ENCODE results near the gene GRIN1.

The GRIN1 gene

DNA sequence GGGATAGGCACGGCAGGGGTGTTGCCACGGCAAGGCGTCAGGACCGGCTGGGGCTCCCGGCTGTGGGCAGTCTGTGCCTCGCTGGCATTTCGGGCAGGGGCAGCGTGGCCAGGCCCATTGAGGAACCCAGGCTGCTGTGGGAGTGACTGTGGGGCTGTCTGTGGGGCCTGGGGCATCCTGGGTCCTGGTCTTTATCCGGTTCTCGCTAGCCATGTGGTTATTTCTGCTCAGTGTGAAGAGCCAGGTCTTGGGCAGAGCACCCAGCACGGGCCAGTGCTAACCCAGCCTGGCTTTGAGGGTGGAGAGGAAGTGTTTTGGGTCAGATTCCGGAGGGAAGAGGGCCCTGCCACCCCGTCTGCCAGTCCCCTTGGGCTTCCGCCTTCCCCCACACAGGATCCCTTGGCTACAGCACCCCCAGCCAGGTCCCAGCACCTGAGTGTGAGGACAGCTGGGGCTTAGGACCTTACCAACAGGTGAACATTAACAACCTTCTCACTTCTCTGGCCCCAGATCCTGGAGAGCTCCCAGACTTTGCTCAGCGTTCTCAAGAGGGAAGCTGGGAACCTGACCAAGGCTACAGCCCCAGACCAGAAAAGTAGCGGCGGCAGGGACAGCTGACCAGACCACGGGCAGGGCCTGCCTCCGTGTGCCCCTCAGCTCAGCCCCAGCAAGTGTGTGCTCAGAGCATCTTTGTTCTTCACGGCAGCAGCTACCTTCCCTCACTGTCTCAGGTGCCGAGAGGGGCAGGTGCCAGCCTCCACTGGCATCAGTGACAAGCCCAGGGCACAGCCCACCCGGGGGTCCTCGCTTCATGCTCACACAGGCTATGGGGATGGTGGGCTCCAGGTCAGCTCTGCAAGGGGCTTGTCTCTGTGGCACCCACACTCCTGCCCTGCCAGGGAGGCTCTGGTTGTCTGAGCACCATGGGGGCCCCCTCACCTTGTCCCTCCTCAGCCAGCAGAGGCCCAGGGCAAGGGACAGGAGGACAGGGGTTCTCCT is 50.6 kb downstream of the GRIN1 start:
- DNase-seq (ENCODE audit: low read depth in 1 of 2, low spot score in 1 of 2), result no peak

DNA sequence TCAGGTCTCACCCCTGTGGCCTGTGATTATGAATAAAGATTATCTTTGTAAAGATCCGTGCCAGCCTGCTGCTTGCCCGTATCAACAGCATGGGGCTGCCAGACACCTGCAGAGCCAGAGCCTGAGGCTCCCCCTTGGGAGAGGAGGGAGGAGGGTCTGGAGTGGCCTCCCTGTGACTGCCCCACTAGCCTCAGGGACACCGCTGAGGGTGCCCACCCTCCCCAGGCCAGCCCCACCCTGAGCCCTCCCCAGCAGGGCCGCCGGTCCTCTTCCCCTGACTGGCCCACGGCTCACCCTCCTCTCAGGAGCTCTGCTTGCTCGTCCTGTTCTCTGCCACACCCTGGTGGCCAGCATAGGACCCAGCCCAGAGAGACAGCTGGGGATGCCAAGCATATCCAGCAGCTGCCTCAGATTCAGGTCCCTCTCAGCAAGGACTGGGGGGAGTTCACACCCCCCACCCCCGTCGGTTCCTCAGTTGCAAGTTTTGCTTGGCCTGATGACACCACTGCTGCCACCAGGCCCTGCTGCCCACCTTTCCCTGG is 51.4 kb downstream of the GRIN1 start:
- no peak for DNase-seq (ENCODE audit: low read depth in 1 of 2, low spot score in 1 of 2)

DNA sequence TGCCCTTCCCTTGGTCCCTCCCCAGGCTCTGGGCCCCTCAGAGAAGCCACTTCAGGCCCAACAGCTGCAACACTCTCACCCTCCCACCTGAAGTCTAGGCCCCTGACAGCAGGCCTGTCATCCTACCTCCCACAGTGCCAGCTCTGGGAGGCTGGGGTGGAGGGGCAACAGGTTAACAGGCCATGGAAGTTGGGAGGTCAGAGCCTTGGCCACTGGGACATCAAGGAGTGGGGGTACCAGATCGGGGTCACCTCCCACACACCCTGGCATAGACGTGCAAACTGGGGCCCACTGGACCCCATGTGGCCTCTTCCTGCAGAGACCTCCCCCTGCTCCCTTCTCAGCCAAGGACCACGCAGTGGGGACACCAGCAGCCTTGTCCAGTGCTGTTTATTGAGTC is 52.3 kb downstream of the GRIN1 start:
- DNase-seq (ENCODE audit: low read depth in 1 of 2, low spot score in 1 of 2), result no peak

DNA sequence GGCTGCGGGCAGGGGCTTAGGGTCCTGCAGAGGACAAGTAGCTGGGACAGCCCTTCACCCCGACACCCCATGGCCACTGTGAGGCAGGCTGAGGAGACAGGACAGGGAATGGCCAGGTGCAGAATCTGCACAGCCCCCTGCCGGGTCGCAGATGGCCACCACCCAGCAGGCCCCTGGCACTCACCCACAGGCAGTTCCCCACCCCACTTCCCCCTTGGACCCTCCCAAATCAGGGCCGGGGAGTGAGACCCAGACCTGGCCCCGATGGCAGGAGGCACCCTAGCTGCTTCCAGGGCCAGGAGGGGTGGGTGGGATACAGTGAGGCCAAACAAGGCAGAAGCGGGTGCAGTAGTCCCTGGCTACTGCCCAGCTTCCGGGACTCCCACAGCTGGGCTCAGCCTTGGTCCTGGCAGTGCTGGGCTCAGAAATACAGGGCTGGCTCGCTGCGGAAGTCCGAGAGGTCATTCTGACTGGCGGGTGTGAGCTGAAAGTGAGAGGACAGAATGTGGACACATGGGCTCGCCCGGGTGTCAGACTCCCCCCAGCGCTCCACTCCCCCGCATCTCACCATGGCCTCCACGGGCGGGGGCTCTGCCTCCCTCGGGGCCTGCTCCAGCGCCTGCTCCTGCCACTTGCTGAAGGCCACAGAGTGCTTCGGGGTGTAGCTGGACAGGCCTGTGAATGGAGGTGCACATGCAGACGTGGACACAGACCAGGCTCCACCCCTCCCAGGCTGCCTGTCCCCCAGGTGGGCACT is 52.9 kb downstream of the GRIN1 start:
- DNase-seq (ENCODE audit: low read depth in 1 of 2, low spot score in 1 of 2), result no peak

DNA sequence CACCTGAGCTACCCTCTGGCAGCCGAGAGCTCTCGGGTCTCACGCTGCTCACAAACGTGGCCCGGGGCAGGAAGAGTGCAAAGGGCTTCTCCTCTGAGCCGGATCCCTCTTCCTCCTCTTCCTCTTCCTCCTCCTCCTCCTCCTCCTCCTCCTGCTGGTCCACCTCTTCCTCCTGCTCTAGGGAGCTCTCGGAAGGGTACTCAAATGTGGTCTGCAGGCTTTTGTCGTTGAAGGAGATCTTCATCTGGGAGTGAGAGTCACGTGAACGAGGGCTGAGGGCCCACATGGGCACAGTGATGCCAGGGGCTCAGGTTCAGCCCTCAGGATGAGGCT is 53.5 kb downstream of the GRIN1 start:
- DNase-seq (ENCODE audit: low read depth in 1 of 2, low spot score in 1 of 2), result no peak

DNA sequence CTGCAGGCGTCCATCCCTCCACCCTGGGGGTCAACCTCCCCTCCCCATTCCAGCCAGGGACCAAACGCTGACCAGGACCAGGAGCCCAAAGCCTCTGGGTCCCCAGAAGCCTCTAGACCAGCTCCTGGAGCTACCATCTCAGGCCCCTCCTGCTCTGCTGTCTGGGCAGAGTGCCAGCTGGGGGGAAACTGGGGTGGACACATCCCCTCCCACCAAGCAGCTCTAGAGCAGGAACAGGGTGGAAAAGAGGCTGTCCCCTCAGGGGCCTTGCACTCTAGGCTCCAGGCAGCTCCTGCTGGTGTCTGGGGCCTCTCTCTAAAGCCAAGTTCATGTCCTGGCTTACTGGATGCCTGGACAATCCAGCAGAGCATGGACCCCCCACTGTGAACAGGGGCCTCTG is 53.9 kb downstream of the GRIN1 start:
- no peak for DNase-seq (ENCODE audit: low read depth in 1 of 2, low spot score in 1 of 2)

DNA sequence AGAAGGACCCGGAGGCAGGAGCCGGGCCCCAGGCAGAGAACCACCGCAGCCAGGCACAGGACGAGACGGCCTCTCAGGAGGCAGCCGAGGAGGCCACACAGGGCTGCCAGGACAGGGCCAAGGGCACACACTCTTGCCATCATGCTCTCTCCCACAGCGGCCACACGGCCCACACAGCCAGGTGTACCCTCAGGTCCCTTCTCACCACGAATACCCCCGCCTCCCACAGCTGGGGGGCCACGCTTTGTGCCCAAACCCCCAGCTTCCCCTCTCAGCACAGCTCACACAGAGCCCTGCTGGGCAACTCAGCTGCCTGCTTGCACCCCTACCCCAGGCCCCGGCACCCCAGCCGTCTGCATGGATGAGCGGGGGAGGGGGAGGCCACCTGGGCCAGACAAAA is 54.8 kb downstream of the GRIN1 start:
- DNase-seq (ENCODE audit: low read depth in 1 of 2, low spot score in 1 of 2), result no peak

DNA sequence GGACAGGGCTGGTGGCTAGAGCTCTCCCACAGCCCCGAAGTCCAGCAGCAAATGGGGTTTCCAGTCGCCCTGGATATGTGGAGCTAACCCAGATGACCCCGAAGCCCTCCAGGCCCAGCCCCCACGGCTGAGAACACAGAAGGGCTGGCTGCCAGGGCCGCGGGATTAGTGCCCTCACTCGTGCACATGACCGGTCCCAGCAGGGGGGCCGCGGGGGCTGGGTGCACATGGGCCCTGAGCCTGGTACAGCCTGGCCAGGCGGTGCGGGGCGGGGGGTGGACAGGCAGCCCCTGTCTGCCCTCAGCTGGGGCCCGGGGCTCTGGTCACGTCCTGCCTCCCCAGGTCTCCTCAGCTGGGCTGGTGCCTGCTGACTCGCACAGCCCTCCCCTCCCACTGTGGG is 55.4 kb downstream of the GRIN1 start:
- DNase-seq (ENCODE audit: low read depth in 1 of 2, low spot score in 1 of 2), result no peak

DNA sequence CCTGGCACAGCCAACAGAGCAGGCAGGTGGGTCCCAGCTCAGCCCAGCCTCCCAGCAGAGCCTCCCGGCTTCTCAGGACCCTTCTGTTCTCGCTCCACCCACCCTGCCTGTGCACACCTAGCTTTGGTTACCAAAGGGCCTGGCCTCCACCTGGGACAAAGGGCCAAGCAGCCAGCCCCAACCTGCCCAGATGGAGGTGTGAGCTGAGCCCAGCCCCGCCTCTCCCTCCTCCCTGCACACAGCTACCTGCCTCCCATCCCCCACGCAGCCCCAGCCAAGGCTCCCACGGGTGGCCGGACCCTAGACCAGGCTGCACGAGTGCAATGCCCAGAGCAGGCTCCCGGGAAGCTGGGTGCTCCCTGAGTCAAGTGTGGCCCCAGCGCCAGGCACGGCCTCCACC is 56.0 kb downstream of the GRIN1 start:
- DNase-seq (ENCODE audit: low read depth in 1 of 2, low spot score in 1 of 2), result no peak

DNA sequence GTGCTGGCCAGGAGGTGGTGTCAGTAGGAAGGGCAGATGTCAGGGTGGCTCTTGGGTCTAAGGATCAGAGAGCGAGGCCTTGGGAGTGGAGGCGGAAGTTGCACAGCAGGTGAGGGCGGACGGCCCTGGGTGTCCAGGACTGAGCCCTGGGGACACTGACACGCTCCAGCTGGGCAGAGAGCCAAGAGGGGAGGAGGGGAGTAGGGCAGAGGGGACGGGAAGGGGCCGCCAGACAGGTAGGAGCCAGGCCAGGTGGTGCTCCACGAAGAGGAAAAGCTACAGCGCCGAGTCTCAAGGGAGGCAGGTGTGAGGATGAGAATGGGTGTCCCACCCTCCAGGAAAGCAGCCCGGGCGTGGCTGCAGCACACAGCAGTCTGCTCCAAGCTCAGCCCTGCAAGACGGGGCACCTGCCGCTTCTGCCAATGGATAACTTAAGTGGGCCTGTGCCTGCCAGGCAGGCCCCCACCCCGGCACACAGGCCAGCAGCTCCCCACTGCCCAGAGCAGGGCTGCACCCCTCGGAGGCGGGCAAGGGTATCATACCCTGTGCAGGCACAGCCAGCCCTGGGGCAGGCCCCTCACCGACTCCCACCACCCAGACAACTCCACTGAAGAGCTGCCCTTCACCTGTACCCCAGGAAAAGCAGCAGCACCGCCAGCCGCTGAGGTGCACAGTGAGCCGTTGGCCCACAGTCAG is 56.7 kb downstream of the GRIN1 start:
- no peak for DNase-seq (ENCODE audit: low read depth in 1 of 2, low spot score in 1 of 2)

DNA sequence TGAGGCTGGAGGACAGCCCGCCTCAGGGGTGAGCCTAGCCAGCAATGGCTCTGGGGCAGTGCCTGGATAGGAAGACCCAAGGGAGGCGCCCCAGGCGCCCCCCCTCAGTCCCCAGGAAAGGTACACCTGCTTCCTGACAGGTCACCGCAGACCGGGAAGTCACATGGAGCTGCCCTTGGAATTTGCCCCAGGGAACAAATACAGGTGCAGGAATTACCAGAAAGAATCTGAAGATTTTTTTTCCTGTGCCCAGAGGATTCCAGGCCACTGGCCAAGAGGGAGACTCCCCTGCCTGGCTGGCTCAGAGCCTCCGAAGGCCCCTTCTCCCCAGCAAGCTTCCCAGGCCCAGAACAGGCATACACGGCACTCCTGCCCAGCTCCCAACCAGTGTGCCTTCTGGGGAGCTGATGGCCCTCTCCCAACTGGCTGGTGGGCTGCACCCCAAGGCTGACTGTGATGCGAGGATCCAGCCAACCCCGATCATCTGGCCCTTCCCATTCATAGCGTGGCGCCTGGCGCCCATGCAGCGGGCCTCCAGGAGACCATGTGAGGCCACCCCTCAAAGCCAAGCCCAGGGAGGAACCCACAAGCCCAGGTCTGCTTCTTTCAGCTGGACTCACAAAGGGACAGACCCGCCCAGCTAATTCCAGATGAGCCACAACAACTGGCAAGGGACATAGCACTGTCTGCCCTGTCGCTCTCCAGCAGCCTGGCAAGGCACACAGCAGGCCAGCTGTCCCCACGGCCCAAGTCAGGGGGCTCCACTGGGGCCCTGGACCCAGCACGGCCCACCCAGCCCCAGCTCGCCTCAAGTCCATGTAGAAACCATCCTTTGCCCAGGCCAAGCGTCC is 59.3 kb downstream of the GRIN1 start:
- DNase-seq (ENCODE audit: low read depth in 1 of 2, low spot score in 1 of 2), result no peak

DNA sequence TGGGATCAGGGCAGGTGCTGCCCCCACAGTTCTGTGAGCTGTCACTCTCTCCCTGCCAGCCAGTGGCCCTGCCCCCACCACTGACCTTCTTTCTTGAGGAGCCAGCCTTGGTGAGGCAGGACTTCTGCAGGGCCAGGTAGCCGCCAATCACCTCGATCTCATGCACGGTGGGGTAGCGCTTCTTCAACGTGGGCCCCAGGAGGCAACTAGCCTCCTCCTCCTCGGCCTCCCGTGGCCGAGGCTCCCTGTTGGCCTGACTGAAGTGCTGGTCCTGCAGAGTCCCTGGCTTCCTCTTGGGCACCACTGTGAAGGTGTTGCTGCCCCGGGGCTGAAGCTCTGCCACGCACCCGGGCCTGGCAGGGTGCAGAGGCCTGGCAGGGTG is 59.9 kb downstream of the GRIN1 start:
- DNase-seq (ENCODE audit: low read depth in 1 of 2, low spot score in 1 of 2), result no peak

DNA sequence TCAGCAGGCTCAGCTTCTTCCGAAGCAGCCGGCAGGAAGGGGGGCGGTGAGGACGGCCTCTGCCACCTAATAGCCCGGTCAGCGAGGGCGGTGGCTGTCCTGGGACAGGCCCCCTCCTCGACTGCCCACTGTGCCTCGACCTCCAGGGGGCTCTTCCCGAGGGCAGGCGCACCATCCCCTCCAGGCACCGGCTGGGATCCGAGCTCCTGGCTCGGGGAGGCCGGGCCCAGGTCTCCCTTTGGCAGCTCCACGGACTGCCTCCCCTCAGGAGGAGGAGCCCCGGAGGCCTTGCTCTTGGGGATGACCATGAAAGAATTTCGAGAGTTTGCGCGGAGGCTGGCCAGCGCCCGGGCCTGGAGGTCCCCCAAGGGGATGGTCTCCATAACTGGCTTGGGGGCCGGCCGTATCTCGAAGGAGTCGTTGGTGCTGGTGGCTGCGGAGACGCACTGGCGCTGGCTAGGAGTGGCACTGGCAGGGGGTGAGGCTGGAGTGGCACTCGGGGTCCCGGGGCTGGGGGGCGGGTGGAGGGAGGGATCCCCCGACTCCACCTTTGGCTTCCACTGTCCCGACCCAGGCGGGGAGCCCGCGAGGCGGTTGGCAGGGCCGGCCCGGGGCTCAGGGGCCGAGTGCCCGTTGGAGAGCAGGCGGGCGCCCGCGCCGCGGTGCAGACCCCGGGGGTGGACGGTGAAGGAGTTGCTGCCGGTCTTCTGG is 60.6 kb downstream of the GRIN1 start:
- DNase-seq (ENCODE audit: low read depth in 1 of 2, low spot score in 1 of 2), result no peak

DNA sequence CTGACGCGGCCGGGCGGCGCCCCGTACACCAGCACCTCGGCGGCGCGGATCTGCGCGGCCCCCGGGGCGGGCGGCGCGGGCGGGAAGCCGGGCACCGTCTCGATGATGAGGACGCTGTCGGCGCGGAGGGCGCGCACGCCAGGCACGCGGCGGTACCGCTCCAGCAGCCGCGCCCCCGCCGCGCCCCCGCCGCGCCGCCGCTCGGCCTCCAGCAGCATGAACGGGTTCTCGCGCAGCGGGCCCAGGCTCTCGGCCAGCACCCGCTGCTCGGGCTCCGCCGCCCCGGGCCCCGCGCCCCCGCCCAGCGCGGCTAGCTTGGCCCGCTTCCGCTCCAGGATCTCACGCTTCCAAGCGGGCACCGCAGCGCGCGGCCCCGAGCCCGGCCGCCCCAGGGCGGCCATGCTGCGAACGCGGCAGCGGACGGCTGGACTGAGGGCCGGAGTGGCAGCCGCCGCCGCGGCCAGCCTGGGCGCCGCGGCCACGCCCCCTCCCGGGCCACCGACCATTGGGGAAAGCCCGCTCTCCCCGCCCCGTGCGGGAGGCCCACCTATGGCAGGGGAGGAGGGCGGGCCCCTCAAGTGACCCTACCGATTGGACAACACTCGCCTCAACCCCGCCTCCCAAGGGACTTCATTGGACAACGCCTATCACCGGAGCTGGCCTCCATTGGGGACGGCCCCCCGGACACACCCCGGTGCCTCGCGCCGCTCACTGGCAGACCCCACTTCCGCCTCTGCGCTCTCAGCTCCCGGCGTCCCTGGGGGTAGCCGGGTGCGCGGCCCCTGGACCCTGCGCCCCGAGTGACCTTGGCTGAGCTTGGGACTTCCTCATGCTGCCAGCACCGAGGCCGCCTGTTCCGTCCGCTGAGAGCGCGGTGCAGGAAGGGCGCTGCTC is 61.6 kb downstream of the GRIN1 start, which contains the start of gene TPRN:
TPRN (minus strand) TSS at position 431 of the 894 bp plus-strand sequence; CDS start at position 401, 30 bp downstream.
- peak; percentile 88 to 99 for DNase-seq (ENCODE audit: low read depth in 1 of 2, low spot score in 1 of 2)

DNA sequence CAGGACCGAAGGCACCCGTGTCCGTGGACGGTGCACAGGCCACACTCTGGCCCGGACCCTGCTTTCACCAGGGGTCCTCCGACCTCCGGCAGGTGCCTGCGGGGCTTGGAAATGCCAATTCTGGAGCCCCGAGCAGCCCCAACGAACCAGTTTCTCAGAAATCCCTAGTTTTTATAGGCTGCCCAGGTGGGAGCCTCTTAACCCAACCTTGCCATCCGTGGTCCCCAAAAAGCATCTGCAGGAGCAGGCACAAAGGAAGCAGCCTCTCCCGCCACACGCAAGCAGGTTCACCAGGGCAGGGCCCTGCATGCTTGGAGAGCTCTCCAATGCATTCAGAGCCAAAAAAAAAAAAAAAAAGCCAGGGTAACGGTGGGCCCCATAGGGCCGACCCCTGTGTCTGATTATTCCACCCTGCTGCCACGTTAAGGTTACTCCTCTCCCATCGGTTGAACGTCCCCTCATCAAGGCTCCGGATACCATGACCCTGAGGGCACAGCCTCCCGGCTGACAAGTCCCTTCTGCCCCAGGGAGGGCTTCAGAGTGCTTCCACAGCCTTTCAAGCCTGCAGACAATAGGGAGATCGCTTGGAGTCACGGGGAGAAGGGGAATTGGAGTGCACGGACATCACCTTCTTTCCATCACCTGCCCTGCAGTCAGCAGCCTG is 62.4 kb downstream of the GRIN1 start:
- no peak for DNase-seq (ENCODE audit: low read depth in 1 of 2, low spot score in 1 of 2)

DNA sequence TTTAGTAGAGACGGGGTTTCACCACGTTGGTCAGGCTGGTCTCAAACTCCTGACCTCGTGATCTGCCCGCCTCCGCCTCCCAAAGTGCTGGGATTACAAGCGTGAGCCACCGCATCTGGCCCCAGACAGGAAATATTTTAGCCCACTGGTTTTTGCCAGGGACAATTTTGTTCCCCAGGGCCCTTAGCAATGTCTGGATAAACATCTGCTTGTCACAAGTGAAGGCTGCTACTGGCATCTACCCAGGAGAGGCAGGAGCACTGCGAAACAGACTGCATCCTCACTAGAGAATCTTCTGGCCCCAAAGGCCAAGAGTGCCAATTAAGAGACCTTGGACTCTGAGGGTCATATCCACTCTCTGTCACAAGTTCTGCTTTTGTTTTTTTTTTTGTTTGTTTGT is 64.0 kb downstream of the GRIN1 start:
- DNase-seq (ENCODE audit: low read depth in 1 of 2, low spot score in 1 of 2), result no peak

DNA sequence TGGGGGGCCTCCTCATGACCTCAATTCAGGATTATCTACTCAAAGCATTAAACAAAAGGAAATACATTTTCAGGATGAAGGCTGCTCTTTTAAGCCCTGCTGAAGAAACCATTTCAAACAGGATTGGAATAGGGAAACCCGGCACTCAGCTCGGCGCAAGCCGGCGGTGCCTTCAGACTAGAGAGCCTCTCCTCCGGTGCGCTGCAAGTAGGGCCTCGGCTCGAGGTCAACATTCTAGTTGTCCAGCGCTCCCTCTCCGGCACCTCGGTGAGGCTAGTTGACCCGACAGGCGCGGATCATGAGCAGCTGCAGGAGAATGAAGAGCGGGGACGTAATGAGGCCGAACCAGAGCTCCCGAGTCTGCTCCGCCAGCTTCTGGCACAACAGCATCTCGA is 65.8 kb downstream of the GRIN1 start:
- DNase-seq (ENCODE audit: low read depth in 1 of 2, low spot score in 1 of 2), result no peak
